NCI-H2081 treated with DMSO at 0.1 percent for 48 hours (cell line): ENCODE data around the gene B3GNT9.

Experiments used
- DNase-seq: peaks from one replicate; lab custom pipeline; 2025; lab: John Stamatoyannopoulos, UW

The B3GNT9 gene, protein sequence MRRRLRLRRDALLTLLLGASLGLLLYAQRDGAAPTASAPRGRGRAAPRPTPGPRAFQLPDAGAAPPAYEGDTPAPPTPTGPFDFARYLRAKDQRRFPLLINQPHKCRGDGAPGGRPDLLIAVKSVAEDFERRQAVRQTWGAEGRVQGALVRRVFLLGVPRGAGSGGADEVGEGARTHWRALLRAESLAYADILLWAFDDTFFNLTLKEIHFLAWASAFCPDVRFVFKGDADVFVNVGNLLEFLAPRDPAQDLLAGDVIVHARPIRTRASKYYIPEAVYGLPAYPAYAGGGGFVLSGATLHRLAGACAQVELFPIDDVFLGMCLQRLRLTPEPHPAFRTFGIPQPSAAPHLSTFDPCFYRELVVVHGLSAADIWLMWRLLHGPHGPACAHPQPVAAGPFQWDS

DNA sequence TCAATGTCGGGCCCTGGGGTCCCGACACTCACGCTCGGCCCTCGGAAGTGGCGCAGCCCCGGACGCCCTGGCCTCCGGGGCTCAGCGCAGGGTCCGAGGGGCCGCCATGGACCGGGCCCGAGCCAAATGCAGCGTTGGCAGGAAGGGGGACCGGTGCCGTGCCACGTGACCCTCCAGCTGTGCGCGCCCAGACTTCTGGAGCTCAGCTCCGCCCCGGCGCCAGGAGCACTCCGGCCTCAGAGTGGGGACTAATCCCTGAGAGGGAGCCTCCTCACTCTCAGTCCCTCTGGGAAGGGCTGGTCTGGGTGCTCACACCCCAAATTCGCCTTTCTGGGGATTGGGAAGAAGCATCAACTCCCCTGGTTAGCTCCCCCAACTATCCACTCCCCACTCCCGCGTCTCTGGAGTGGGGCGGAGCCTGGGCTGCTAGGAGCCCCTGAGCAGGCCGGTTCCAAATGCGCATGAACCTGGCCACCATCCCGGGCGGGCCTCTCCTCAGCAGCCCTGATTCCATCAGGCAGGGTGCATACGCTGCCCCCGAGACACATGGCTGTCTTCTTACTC lies at the start of gene B3GNT9:
Gene B3GNT9, minus strand, starts transcription at position 166 of the 564 bp plus-strand sequence. CDS start 513 bp downstream, outside the sequence.
- no peak for DNase-seq

DNA sequence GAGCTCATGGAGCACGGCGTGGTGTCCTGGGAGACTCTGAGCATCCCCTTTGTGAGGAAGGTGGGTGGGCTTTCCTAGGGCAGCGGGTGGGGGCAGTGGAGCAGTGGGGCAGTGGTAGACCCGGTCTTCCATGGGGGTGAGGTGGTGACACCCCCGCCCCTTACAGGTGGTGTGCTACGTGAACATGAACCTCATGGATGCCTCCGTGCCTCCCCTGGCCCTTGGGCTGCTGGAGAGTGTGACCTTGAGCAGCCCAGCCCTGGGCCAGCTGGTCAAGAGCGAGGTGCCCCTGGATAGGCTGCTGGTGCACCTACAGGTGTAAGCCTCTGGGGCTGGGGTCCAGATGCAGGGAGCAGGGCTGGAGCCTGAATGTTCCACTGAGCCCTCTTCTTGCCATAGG lies 49.7 kb upstream of the B3GNT9 start:
- no peak for DNase-seq

GRCh38 chr16:67199808-67200198 lies 49.0 kb upstream of the B3GNT9 start:
- no peak for DNase-seq

DNA sequence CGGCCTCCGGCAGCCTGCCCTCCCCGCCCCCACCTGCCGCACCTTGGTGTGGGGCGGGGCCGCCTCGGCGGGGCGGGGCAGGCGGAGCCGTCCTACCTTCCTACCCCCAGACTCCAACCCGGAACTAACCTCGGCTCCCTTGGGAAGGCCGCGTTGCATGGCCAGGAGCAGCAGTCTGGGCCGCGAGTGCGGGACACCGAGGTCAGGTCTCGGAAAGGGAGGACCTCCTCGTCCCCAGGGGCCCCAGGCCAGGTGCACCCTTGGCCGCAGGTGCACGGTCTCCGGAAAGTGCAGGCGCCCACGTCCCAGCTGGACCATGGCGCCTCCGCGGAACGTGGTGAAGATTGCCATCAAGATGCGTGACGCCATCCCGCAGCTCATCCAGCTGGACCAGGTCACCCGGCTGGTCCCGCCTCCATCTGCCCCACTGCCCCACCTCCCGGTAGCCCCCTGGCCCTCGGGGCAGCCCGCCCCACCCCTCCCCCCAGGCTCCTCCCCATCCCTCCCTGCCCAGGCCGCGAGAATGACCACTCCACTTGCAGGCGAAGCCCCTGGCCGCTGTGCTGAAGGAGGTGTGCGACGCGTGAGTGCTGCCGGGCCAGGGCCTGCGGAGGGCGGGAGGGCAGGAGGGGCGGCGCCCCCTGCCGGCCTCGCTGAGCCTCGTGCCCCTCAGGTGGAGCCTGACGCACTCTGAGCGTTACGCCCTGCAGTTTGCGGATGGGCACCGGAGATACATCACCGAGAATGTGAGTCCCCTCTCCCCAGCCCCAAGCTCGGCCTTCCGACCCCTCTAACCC lies 48.4 kb upstream of the B3GNT9 start, which contains the start of gene ELMO3:
Gene ELMO3, plus strand, starts transcription at position 121 of the 797 bp plus-strand sequence. Its CDS starts 196 bp downstream, at position 317.
- no peak for DNase-seq

- DNase-seq: no peak
Observed at GRCh38 chr16:67198238-67198734, 47.5 kb upstream of the B3GNT9 start.

GRCh38 chr16:67197704-67198103 lies 46.9 kb upstream of the B3GNT9 start:
- DNase-seq: no peak

- DNase-seq: no peak
Observed at GRCh38 chr16:67196881-67197280, 46.1 kb upstream of the B3GNT9 start.

DNA sequence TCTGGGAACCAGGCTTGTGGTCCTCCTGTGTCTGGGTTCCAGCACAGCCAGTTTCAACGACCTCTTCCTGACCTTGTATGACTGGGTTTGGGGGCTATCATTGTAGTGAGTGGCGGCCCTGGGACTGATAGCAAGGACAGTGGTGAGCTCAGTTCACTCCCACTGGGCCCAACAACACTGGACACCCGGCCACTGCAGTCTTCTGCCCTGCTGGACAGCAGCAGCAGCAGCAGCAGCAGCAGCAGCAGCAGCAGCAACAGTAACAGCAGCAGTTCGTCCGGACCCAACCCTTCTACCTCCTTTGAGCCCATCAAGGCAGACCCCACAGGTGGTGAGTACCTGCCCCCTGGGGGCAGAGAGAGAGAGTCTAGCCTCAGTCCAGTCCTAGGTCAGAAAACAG lies 44.9 kb upstream of the B3GNT9 start:
- no peak for DNase-seq

GRCh38 chr16:67194260-67194659 lies 43.5 kb upstream of the B3GNT9 start:
- DNase-seq: no peak

DNA sequence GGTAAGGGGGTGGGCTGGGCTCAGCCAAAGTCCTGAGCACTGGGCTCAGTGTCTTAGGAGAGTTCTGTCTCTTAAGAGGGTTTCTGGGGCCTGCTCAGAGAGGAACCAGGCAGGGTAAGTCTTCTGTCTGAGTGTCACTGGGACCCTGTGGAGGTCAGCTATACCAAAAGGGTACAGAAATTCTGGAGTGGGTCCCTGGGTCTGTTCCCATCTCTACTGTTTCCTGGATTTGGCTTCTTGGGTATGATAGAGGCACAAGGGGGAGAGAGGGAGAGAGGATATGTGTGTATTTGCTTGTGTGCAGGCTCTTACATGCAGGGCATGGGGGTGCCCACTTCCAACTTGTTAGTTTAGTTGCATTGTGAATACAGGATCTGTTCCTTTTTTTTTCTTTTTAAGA lies 42.7 kb upstream of the B3GNT9 start:
- no peak for DNase-seq

DNA sequence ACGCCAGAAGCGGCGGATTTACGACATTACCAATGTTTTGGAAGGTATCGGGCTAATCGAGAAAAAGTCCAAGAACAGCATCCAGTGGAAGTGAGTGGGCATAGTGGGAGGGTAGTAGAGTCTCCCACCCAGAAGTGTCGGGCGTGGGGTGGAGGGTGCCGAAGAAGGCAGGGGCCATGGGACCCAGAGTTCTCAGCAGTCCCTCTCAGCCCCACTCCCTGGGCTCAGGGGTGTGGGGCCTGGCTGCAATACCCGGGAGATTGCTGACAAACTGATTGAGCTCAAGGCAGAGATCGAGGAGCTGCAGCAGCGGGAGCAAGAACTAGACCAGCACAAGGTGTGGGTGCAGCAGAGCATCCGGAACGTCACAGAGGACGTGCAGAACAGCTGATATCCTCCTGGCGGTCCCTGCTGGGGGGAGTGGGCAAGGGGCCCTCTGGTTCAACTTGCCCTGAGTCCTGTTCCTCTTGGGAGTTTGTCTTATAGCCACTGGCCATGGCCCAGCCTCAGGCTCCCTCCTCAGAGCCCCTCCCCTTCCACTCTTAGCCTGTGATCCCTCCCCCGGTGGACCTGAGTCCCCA lies 42.1 kb upstream of the B3GNT9 start:
- no peak for DNase-seq

GRCh38 chr16:67191995-67192681 lies 41.3 kb upstream of the B3GNT9 start, which contains the start of gene E2F4:
Gene E2F4, plus strand, starts transcription at chr16:67192155. Its CDS starts 73 bp downstream, at chr16:67192228.
- no peak for DNase-seq

GRCh38 chr16:67191411-67191994 lies 40.7 kb upstream of the B3GNT9 start:
- no peak for DNase-seq

GRCh38 chr16:67190448-67191399 lies 39.9 kb upstream of the B3GNT9 start:
- no peak for DNase-seq

- no peak for DNase-seq
Observed at GRCh38 chr16:67190041-67190440, 39.2 kb upstream of the B3GNT9 start, which contains the start of gene EXOC3L1. Gene EXOC3L1, minus strand, starts transcription at chr16:67190136. Its CDS starts 460 bp downstream, at chr16:67189676.

GRCh38 chr16:67188798-67189197 lies 38.0 kb upstream of the B3GNT9 start:
- DNase-seq: no peak

GRCh38 chr16:67188323-67188722 lies 37.5 kb upstream of the B3GNT9 start:
- no peak for DNase-seq

GRCh38 chr16:67187175-67187890 lies 36.5 kb upstream of the B3GNT9 start:
- no peak for DNase-seq

- no peak for DNase-seq
Observed at GRCh38 chr16:67186550-67186950, 35.8 kb upstream of the B3GNT9 start.
